GM23338 (cell line): ENCODE data around the gene NEK11. TPM values are rescaled to one million over a fixed set of nuclear protein-coding genes. Genes with fewer than 3 reads are reported as not detected.

ENCODE experiments used
- ATAC-seq: fragments of 200-7000 bp; cut with Tn5 transposase; 3 replicates; pipeline ENCODE4 v1.9.1; 2020
- DNase-seq: peaks from one replicate; pipeline ENCODE4 v3.0.0-alpha.2; 2015; ENCODE audit warnings: low spot score
- H2AFZ ChIP-seq: fragments of 200-600 bp; sonication (generic); 2 replicates; pipeline ENCODE4 v1.8.0; 2016; ENCODE audit warnings: antibody characterized with exemption, mild to moderate bottlenecking, moderate library complexity
- H3F3A ChIP-seq: fragments of 200-600 bp; sonication (generic); replicated peaks from 2 replicates; pipeline ENCODE4 v1.8.0; 2017; ENCODE audit warnings: antibody characterized with exemption, mixed run types, low read depth
- H3K27ac ChIP-seq: fragments of 200-600 bp; sonication (generic); 2 replicates; pipeline ENCODE4 v1.6.1; 2016; ENCODE audit warnings: low read depth
- H3K27me3 ChIP-seq: fragments of 200-600 bp; sonication (generic); 2 replicates; pipeline ENCODE4 v1.8.0; 2016; ENCODE audit warnings: mild to moderate bottlenecking, mixed run types, moderate library complexity; ENCODE audit not compliant: insufficient read depth
- H3K36me3 ChIP-seq: fragments of 200-600 bp; sonication (generic); 2 replicates; pipeline ENCODE4 v1.8.0; 2016; ENCODE audit warnings: mild to moderate bottlenecking; ENCODE audit not compliant: insufficient read depth
- H3K4me1 ChIP-seq: fragments of 200-600 bp; sonication (generic); 2 replicates; pipeline ENCODE4 v1.8.0; 2016; ENCODE audit warnings: mild to moderate bottlenecking, moderate library complexity; ENCODE audit not compliant: insufficient read depth
- H3K4me2 ChIP-seq: fragments of 200-600 bp; sonication (generic); 2 replicates; pipeline ENCODE4 v1.7.1; 2017; ENCODE audit warnings: mixed run types
- H3K4me3 ChIP-seq: fragments of 200-600 bp; sonication (generic); 2 replicates; pipeline ENCODE4 v1.6.1; 2016; ENCODE audit warnings: mixed run types
- H3K79me2 ChIP-seq: fragments of 200-600 bp; sonication (generic); replicated peaks from 2 replicates; pipeline ENCODE4 v1.8.0; 2017; ENCODE audit warnings: mild to moderate bottlenecking; ENCODE audit not compliant: insufficient read depth
- H3K9me2 ChIP-seq: fragments of 200-600 bp; sonication (generic); 2 replicates; pipeline ENCODE4 v1.8.0; 2017; ENCODE audit not compliant: insufficient read depth
- H4K20me1 ChIP-seq: fragments of 200-600 bp; sonication (generic); replicated peaks from 2 replicates; pipeline ENCODE4 v1.8.0; 2017; ENCODE audit warnings: mild to moderate bottlenecking; ENCODE audit not compliant: insufficient read depth
- H3K27ac Mint-ChIP-seq: 2 replicates; pipeline ENCODE4 v1.8.0; 2020; ENCODE audit warnings: inconsistent platforms, mild to moderate bottlenecking, moderate library complexity, mixed read lengths
- H3K27me3 Mint-ChIP-seq: 3 replicates; pipeline ENCODE4 v1.8.0; 2022; ENCODE audit warnings: low read depth, mild to moderate bottlenecking, moderate library complexity, mixed read lengths, inconsistent platforms; ENCODE audit not compliant: insufficient read depth, poor library complexity
- H3K36me3 Mint-ChIP-seq: 3 replicates; pipeline ENCODE4 v1.8.0; 2021; ENCODE audit warnings: low read depth, mild to moderate bottlenecking, inconsistent platforms, moderate library complexity, mixed read lengths
- H3K4me1 Mint-ChIP-seq: 3 replicates; pipeline ENCODE4 v1.8.0; 2020; ENCODE audit warnings: mild to moderate bottlenecking, inconsistent platforms, mixed read lengths
- H3K4me3 Mint-ChIP-seq: 3 replicates; pipeline ENCODE4 v1.8.0; 2021; ENCODE audit warnings: moderate library complexity, mild to moderate bottlenecking, inconsistent platforms, mixed read lengths
- H3K9me3 Mint-ChIP-seq: 3 replicates; pipeline ENCODE4 v1.8.0; 2020; ENCODE audit warnings: moderate library complexity, mild to moderate bottlenecking, inconsistent platforms, mixed read lengths
- CREB1 ChIP-seq: fragments of 250-450 bp; sonication (Bioruptor Pico); IDR thresholded peaks from 2 replicates; pipeline ENCODE4 v1.5.0; 2020; ENCODE audit warnings: low read depth, mild to moderate bottlenecking, moderate library complexity
- CTCF ChIP-seq, 2 experiments: fragments of 200-600 bp in 1 of 2; sonication (generic) in 1 of 2; conservative IDR thresholded peaks; 2 replicates each; pipeline versions ENCODE4 v1.5.1 to v1.6.1; 2016 to 2017; ENCODE audit warnings: antibody characterized with exemption in 2 of 2, low read depth in 2 of 2, mild to moderate bottlenecking in 2 of 2, moderate library complexity in 1 of 2
- EZH2 ChIP-seq: fragments of 200-600 bp; sonication (generic); IDR thresholded peaks from one replicate; pipeline ENCODE4 v1.8.0; 2017; ENCODE audit warnings: antibody characterized with exemption, mild to moderate bottlenecking, low read depth; ENCODE audit not compliant: unreplicated experiment
- EZH2phosphoT487 ChIP-seq: fragments of 200-600 bp; sonication (generic); IDR thresholded peaks from one replicate; pipeline ENCODE4 v1.8.1; 2018; ENCODE audit warnings: antibody characterized with exemption; ENCODE audit not compliant: unreplicated experiment
- JUNB ChIP-seq: IDR thresholded peaks from one replicate; pipeline ENCODE4 v1.6.1; 2016; ENCODE audit warnings: antibody characterized with exemption; ENCODE audit not compliant: unreplicated experiment
- NANOG ChIP-seq: IDR thresholded peaks from 2 replicates; pipeline ENCODE4 v1.6.1; 2016; ENCODE audit warnings: antibody characterized with exemption, borderline replicate concordance
- POLR2AphosphoS5 ChIP-seq: IDR thresholded peaks from 2 replicates; pipeline ENCODE4 v1.6.1; 2016; ENCODE audit warnings: antibody characterized with exemption, low read depth
- STAT1 ChIP-seq: IDR thresholded peaks from one replicate; pipeline ENCODE4 v1.6.1; 2016; ENCODE audit warnings: antibody characterized with exemption; ENCODE audit not compliant: unreplicated experiment
- ZNF114 ChIP-seq: fragments of 250-450 bp; sonication (Bioruptor Pico); IDR thresholded peaks from 2 replicates; pipeline ENCODE4 v1.5.0; 2020; ENCODE audit warnings: mild to moderate bottlenecking, moderate library complexity
- ZNF331 ChIP-seq: fragments of 250-450 bp; sonication (Bioruptor Pico); IDR thresholded peaks from 2 replicates; pipeline ENCODE4 v1.5.0; 2020; ENCODE audit warnings: low read depth, mild to moderate bottlenecking, moderate library complexity
- ZNF462 ChIP-seq: fragments of 250-450 bp; sonication (Bioruptor Pico); IDR thresholded peaks from 2 replicates; pipeline ENCODE4 v1.5.0; 2020; ENCODE audit warnings: mild to moderate bottlenecking, moderate library complexity
- polyA plus RNA-seq: library from polyadenylated mRNA; unstranded; fragments of >200 nt; fragmentation: Nextera tagmentation; extraction: Ambion mirVana; gene quantifications from 2 replicates; pipeline ENCODE4 v1.2.1, GENCODE V29; 2016
- total RNA-seq: library from RNA; depleted of rRNA; stranded (reverse); fragments of >200 nt; shearing (Covaris generic); gene quantifications from 2 replicates; pipeline ENCODE4 v1.2.3, GENCODE V29; 2014
- TF ChIP-seq, protein P1 (sequence below): IDR thresholded peaks from 2 replicates; pipeline ENCODE4 v1.6.1; 2016; ENCODE audit warnings: antibody characterized with exemption
- TF ChIP-seq, protein P2 (sequence below): IDR thresholded peaks from one replicate; pipeline ENCODE4 v1.6.1; 2018; ENCODE audit warnings: antibody characterized with exemption; ENCODE audit not compliant: unreplicated experiment

Gene NEK11
- total and polyA plus RNA-seq, 2 experiments from 2014 or later, result 0.80 to 1.1 TPM

- Mint-ChIP-seq H3K4me1 (peaks cover 8% of the 10 kb centered on the region; the same call in 2 of the 3 replicates), H3K9me3 (no peaks in the 10 kb centered on the region), H3K27ac (no peak overlapping the region), H3K36me3 (no peaks in the 10 kb centered on the region), H3K4me3 (no peak overlapping the region), H3K27me3 (peaks cover 8% of the 10 kb centered on the region)
- Histone ChIP-seq H4K20me1 (no peaks in the 10 kb centered on the region), H3K9me2 (0 out of 2 replicates have a peak, but pooled peaks cover 3% of the 10 kb centered on the region), H3K4me1 (no peaks in the 10 kb centered on the region), H3K4me3 (no peak overlapping the region), H3F3A (no peaks in the 10 kb centered on the region), H3K4me2 (no peak overlapping the region), H3K79me2 (no peaks in the 10 kb centered on the region), H3K27ac (no peak overlapping the region), H2AFZ (peak overlapping the region; percentile 23; the same call in 1 of the 2 replicates), H3K36me3 (no peaks in the 10 kb centered on the region), H3K27me3 (no peaks in the 10 kb centered on the region)
- ATAC-seq (no peak), DNase-seq (no peak)
- TF ChIP-seq ZNF114 (CRISPR knock-in tag) (no peak), POLR2AphosphoS5 (no peak), JUNB (no peak), EZH2 (no peak), CTCF (conservative IDR thresholded peaks at IDR 0.05; ENCODE audit: low read depth in 2 of 2) (no peak), ZNF462 (CRISPR knock-in tag) (no peak), STAT1 (no peak), CREB1 (CRISPR knock-in tag) (no peak), NANOG (no peak), EZH2phosphoT487 (no peak), ZNF331 (CRISPR knock-in tag) (no peak)
- TF ChIP-seq, protein P1, sequence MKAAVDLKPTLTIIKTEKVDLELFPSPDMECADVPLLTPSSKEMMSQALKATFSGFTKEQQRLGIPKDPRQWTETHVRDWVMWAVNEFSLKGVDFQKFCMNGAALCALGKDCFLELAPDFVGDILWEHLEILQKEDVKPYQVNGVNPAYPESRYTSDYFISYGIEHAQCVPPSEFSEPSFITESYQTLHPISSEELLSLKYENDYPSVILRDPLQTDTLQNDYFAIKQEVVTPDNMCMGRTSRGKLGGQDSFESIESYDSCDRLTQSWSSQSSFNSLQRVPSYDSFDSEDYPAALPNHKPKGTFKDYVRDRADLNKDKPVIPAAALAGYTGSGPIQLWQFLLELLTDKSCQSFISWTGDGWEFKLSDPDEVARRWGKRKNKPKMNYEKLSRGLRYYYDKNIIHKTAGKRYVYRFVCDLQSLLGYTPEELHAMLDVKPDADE, result no peak
- TF ChIP-seq, protein P2, sequence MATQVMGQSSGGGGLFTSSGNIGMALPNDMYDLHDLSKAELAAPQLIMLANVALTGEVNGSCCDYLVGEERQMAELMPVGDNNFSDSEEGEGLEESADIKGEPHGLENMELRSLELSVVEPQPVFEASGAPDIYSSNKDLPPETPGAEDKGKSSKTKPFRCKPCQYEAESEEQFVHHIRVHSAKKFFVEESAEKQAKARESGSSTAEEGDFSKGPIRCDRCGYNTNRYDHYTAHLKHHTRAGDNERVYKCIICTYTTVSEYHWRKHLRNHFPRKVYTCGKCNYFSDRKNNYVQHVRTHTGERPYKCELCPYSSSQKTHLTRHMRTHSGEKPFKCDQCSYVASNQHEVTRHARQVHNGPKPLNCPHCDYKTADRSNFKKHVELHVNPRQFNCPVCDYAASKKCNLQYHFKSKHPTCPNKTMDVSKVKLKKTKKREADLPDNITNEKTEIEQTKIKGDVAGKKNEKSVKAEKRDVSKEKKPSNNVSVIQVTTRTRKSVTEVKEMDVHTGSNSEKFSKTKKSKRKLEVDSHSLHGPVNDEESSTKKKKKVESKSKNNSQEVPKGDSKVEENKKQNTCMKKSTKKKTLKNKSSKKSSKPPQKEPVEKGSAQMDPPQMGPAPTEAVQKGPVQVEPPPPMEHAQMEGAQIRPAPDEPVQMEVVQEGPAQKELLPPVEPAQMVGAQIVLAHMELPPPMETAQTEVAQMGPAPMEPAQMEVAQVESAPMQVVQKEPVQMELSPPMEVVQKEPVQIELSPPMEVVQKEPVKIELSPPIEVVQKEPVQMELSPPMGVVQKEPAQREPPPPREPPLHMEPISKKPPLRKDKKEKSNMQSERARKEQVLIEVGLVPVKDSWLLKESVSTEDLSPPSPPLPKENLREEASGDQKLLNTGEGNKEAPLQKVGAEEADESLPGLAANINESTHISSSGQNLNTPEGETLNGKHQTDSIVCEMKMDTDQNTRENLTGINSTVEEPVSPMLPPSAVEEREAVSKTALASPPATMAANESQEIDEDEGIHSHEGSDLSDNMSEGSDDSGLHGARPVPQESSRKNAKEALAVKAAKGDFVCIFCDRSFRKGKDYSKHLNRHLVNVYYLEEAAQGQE, result no peak
Measured at GRCh38 chr3:131162516-131162915, 135.8 kb downstream of the NEK11 start.
